Kidney glomerular epithelial cell (primary cell): ENCODE measurements around the gene SALL1.

Source experiments
- DNase-seq: peaks from one replicate; lab custom pipeline; 2025; lab: John Stamatoyannopoulos, UW

The SALL1 gene

DNA sequence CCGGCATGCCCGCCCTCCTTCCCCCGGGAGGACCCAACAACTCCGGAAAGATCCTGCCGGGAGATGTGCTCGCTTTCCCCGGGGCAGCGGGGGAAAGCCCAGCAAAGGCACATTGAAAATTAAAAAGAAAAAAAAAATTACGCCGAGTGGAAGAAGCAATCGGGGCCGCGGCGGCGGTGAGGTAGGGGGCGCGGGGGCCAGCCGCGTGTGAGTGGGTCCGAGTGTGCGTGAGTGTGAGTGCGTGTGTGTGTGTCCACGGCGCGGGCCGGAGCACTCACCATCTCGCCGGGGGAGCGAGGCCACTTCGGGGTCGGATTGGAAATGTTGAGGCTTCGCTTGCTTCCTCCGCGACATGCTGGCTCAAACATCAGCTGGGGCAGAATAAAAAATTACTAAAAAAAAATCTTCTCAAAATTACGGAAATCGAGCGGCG lies at the start of gene SALL1:
SALL1 (minus strand) TSS at position 383 of the 433 bp plus-strand sequence; CDS start at position 354, 29 bp downstream.
- no peak for DNase-seq

- no peak for DNase-seq
Measured at GRCh38 chr16:51200793-51201192, 49.7 kb upstream of the SALL1 start.

DNA sequence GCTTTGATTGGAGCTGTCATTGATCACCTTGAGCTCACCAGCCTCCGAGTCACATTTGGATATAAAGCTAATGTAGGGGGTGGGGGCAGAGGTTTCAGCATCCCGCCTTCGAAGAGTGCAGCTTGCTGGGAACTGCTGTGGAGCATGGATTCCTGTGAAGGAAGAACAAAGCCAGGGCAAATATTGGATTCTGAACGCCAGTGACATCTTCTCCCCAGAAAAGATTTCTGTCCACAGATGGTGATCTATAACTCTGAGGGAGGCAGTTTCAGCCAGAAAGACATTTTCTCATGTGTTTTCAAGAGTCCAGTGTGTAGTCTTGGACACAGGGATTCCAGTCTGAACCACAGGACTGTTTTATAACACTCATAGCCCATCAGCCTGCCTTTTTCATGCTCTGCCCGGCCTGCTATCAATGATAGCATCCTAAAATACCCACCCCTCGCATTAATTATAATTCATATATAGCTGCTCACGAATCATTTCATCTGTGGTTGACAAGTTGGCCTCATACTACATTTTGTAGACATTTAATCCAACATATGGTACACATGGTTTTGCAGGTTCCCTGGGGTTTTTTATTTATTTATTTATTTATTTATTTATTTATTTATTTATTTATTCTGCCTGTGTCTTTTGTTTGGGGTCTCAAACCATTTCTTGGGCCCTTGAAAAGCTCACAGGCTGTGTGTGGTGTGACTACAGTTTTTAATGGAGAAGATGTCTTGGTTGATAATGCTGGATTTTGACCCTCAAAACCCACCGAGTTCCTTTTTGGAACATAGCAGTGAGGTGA lies 47.1 kb upstream of the SALL1 start:
- no peak for DNase-seq

DNA sequence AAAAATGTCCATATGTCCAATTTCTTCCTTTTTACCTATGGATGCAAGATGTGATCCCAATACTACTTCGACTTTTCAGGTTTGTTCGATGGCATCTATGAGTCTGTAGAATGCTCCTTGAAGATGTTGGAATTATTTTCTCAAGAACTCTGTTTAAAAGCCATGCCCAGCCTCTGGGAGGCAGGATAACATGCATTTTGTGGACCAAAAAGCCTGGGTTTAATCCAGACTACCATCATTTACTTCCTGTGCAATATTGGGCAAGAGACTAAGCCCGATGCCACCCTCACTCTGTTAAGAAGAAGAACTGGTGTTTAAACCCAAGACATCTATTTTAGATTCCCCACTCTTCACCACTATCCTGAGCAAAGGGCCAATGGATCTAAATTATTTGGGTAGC lies 42.8 kb upstream of the SALL1 start:
- no peak for DNase-seq

GRCh38 chr16:51184702-51185433 lies 33.8 kb upstream of the SALL1 start:
- DNase-seq = no peak

GRCh38 chr16:51181503-51181811 lies 30.4 kb upstream of the SALL1 start:
- no peak for DNase-seq

DNA sequence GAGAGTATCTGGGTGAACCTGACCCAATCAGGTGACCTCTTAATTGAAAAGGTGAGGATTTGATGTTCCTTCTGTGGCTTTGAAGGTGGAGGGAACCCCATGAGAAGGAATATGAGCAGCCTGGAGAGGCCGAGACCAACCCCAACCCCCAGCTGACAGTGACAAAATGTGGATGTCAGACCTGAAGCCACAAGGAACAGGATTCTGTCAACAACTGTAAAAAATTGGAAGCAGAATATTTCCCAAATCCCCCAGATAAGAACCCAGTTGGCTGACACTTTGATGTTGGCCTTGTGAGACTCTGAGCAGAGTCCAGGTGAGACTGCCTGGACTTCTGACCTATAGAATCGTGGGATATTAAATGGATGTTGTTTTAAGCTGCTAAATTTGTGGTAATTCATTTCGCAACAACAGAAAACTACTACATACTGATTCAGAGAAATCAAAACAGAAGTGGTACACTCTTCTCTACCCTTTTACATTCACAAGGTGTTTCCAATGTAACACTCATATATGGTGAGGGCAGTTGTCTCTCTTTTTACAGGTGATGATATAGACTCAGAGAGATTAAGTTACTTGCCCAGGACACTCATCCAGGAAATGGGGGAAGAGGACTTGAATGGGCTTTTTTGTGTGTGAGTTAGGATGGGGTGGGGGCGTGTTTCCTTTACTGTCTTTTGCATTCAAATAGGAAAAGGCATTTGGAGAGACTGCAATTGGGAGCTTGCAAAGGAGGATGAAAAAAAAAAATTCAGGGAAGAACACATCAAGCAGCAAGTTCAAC lies 29.8 kb upstream of the SALL1 start:
- no peak for DNase-seq

DNA sequence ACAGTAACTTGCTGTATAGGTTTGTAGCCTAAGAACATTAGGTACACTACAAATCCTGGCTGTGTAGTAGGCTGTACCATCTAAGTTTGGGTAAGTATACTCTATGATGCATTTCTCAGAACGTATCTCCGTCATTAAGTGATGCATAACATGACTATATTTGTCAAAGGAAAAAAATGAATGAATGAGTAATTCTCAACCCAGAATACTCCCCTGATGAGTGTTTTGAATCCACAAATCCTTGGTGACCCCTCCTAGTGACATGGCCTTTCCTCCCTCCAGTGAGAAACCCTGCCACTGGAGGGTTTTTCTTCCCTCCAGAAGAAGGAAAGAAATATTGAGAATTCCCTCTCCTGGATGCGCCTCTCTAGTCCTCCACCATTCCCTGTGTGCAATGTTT lies 24.0 kb upstream of the SALL1 start:
- DNase-seq = peak; percentile 28

DNA sequence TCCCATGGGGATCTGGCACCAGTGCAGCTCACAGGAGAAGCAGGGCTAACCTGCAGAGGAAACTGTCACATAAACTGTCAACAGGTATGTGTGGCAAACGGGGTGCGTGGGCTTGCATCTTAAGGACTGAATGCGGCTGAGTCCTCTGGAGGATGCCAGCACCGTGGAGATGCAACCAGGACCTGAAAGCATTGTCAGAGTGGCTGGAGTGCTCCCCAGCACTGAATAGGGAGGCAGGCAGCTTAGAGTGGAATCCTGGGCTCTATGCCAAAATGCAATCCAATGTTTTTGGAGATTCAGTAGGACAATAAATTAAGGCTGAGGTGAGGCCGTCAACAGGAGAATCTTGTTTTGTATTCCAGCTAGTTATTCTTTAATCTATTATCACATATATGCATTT lies 21.3 kb upstream of the SALL1 start:
- DNase-seq = no peak

GRCh38 chr16:51168755-51169154 lies 17.7 kb upstream of the SALL1 start:
- DNase-seq = no peak

GRCh38 chr16:51167170-51167895 lies 16.3 kb upstream of the SALL1 start:
- DNase-seq = no peak

DNA sequence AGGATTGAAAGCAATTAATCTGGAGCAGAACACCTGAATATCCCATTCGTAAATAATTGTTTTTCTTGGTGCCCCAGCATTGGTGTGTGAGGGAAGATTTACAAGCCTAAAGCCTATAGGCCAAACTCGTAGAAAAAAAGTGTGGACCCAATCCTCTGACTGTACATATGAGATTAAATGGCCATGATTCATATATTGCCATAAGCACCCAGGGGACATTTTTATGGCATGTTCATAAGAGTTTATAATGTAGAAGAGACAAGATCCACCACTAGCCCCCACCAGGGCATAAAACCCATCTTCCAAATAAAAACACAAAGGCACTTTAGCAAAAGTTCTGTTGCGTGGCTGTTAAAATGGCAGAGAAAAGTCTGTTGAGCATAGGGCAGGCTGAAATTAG lies 15.5 kb upstream of the SALL1 start:
- no peak for DNase-seq

- no peak for DNase-seq
Measured at GRCh38 chr16:51166091-51166490, 15.0 kb upstream of the SALL1 start.

GRCh38 chr16:51165043-51165442 lies 14.0 kb upstream of the SALL1 start:
- DNase-seq = no peak

- DNase-seq = no peak
Measured at GRCh38 chr16:51164574-51164973, 13.5 kb upstream of the SALL1 start.

DNA sequence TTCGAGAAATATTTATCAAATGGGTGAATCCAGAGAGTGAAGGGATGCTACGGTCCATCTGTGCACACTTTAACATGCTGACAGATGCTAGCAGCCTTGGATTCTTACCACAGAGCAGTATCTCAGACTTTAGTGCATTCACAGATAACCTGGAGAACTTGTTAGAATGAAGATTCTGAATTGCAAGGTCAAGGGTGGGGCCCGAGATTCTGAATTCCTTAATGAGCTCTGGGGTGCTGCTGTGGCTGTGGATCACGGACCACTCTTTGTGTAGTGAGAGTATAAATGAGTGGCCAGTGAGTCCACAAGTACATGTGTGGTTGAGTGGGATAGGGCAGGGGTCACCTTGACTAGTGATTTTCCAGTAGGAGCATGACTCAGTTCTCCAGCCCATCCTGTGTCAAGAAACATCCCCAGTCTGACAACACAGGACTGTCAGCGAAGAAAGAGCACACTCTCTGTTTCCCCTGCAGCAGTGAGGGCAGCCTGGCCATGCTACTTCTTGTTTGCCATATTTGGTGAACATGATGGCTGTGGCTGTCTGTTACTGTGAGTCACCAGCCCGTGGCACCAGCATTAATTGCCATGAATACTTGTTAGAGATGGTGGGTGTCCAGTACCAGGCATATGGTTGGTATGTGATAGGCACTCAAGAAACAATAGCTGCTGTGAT lies 13.0 kb upstream of the SALL1 start:
- no peak for DNase-seq

- no peak for DNase-seq
Measured at GRCh38 chr16:51163366-51163765, 12.3 kb upstream of the SALL1 start.

DNA sequence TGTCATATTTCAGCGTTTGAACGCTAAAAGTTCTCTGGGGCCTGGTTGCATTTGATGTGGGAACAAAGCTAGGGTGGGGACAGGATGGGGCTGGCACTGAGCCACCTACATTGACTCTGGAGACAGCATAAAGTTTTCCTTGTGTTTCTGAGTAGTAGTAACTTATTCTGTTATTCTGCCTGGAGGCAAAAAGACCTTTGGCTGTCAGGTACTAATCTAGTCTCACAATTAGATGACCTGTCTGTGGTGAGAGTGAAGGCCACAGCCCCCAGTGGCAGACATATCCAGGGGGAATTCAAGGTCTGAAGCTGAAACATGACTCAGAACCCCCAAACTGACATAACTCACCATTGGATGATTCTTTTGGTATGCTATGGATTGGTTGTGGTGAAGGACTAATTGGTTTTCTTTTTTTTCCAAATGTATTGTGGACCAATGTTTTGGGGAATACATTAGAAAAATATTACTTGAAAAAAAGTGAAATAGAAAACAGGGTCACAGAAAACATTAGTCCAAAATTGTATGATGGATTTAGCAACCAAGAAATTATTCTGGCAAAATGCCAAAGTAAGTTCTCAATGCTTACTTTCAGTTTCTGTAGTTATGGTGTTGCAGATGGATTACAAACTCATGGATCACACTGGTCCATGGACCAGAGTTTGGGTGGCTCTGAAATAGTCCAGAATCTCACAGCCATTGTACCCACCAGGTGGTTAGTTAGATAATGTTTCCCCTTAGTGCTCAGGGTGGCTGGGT lies 10.5 kb upstream of the SALL1 start:
- DNase-seq = no peak

GRCh38 chr16:51159865-51160264 lies 8.8 kb upstream of the SALL1 start:
- DNase-seq = no peak

GRCh38 chr16:51159296-51159695 lies 8.2 kb upstream of the SALL1 start:
- DNase-seq = no peak

- no peak for DNase-seq
Measured at GRCh38 chr16:51157698-51158097, 6.6 kb upstream of the SALL1 start.
